D341Med (cell line): ENCODE measurements around the gene TMEM255B.
"Not testable (repeated sequence)": the region's sequence is repeated elsewhere in the genome, so short reads cannot be mapped to it uniquely, and the experiment has no call there.

Experiments
- DNase-seq: peaks from one replicate; pipeline ENCODE4 v3.0.0; 2012; ENCODE audit warnings: low spot score

The TMEM255B gene

GRCh38 chr13:113734826-113735125 lies 24.2 kb upstream of the TMEM255B start:
- DNase-seq: no peak

GRCh38 chr13:113735194-113735593 lies 23.8 kb upstream of the TMEM255B start:
- DNase-seq: no peak

- DNase-seq: no peak
Measured at GRCh38 chr13:113735750-113736149, 23.3 kb upstream of the TMEM255B start.

GRCh38 chr13:113736258-113736731 lies 22.7 kb upstream of the TMEM255B start:
- DNase-seq: no peak

- DNase-seq: no peak
Measured at GRCh38 chr13:113737803-113738202, 21.2 kb upstream of the TMEM255B start.

GRCh38 chr13:113739527-113740285 lies 19.3 kb upstream of the TMEM255B start:
- DNase-seq: peak; percentile 55

GRCh38 chr13:113740286-113740556 lies 18.8 kb upstream of the TMEM255B start:
- no peak for DNase-seq

- DNase-seq: no peak
Measured at GRCh38 chr13:113740661-113741060, 18.4 kb upstream of the TMEM255B start.

- no peak for DNase-seq
Measured at GRCh38 chr13:113741191-113741668, 17.8 kb upstream of the TMEM255B start.

- DNase-seq: peak; percentile 58
Measured at GRCh38 chr13:113742000-113742441, 17.0 kb upstream of the TMEM255B start.

- DNase-seq: no peak
Measured at GRCh38 chr13:113742445-113743120, 16.4 kb upstream of the TMEM255B start.

GRCh38 chr13:113743366-113744195 lies 15.4 kb upstream of the TMEM255B start:
- DNase-seq: no peak

- DNase-seq: no peak
Measured at GRCh38 chr13:113744197-113745000, 14.6 kb upstream of the TMEM255B start.

- no peak for DNase-seq
Measured at GRCh38 chr13:113745059-113745458, 14.0 kb upstream of the TMEM255B start.

GRCh38 chr13:113745500-113746142 lies 13.4 kb upstream of the TMEM255B start:
- DNase-seq: not testable (repeated sequence)

GRCh38 chr13:113746143-113746525 lies 12.9 kb upstream of the TMEM255B start:
- DNase-seq: no peak

- no peak for DNase-seq
Measured at GRCh38 chr13:113746671-113747070, 12.4 kb upstream of the TMEM255B start.

GRCh38 chr13:113747291-113747833 lies 11.7 kb upstream of the TMEM255B start:
- no peak for DNase-seq

GRCh38 chr13:113748101-113748861 lies 10.7 kb upstream of the TMEM255B start:
- no peak for DNase-seq

- no peak for DNase-seq
Measured at GRCh38 chr13:113748862-113749451, 10.1 kb upstream of the TMEM255B start.
